Chondrocyte (in vitro differentiated cells): Measurements from ENCODE around the gene TNFRSF14. TPM values are rescaled to one million over a fixed set of nuclear protein-coding genes. Genes with fewer than 3 reads are reported as not detected.

Experiments used
- DNase-seq: peaks from one replicate; pipeline ENCODE4 v3.0.0; 2021; ENCODE audit warnings: mixed read lengths, low spot score
- H3K27ac Mint-ChIP-seq: one replicate; pipeline ENCODE4 v1.8.0; 2021; ENCODE audit warnings: mild to moderate bottlenecking, moderate library complexity, mixed read lengths; ENCODE audit not compliant: unreplicated experiment
- H3K27me3 Mint-ChIP-seq: 2 replicates; pipeline ENCODE4 v1.8.0; 2021; ENCODE audit warnings: low read depth, mixed read lengths
- H3K36me3 Mint-ChIP-seq: 2 replicates; pipeline ENCODE4 v1.8.0; 2021; ENCODE audit warnings: low read depth, mixed read lengths
- H3K4me1 Mint-ChIP-seq: 2 replicates; pipeline ENCODE4 v1.8.0; 2021; ENCODE audit warnings: low read depth, mild to moderate bottlenecking, mixed read lengths
- H3K4me3 Mint-ChIP-seq: one replicate; pipeline ENCODE4 v1.8.0; 2021; ENCODE audit warnings: mild to moderate bottlenecking, moderate library complexity, mixed read lengths; ENCODE audit not compliant: unreplicated experiment
- H3K9me3 Mint-ChIP-seq: 2 replicates; pipeline ENCODE4 v1.8.0; 2021; ENCODE audit warnings: low read depth, mixed read lengths
- CTCF ChIP-seq: fragments of 200-600 bp; sonication (generic); IDR thresholded peaks from 2 replicates; pipeline ENCODE4 v1.5.0; 2021; ENCODE audit warnings: antibody characterized with exemption, mild to moderate bottlenecking, moderate library complexity
- total RNA-seq: library from RNA; stranded (reverse); gene quantifications from 3 replicates; pipeline ENCODE4 v1.2.1, GENCODE V29; 2021

The TNFRSF14 gene
- total RNA-seq, 1 donor from 2014 or later, result 0.95 TPM

- peaks cover 4% of the 10 kb centered on the region for H3K9me3 Mint-ChIP-seq
Measured at GRCh38 chr1:2593251-2593878, 37.2 kb downstream of the TNFRSF14 start.

GRCh38 chr1:2594001-2594640, 38.0 kb downstream of the TNFRSF14 start:
- Mint-ChIP-seq H3K27ac (no peak overlapping the region), H3K27me3 (peaks cover 5% of the 10 kb centered on the region), H3K9me3 (peaks cover 11% of the 10 kb centered on the region), H3K4me1 (peaks cover 5% of the 10 kb centered on the region), H3K4me3 (no peak overlapping the region), H3K36me3 (peaks cover 6% of the 10 kb centered on the region)
- no peak for TF ChIP-seq CTCF
- no peak for DNase-seq

More at GRCh38 chr1:2593251-2593878, 37.2 kb downstream of the TNFRSF14 start:
- Mint-ChIP-seq H3K36me3 (peaks cover 1% of the 10 kb centered on the region), H3K4me1 (peaks cover 5% of the 10 kb centered on the region), H3K4me3 (no peak overlapping the region), H3K27ac (no peak overlapping the region), H3K27me3 (peaks cover 3% of the 10 kb centered on the region)
- no peak for TF ChIP-seq CTCF
- DNase-seq, result no peak

GRCh38 chr1:2594641-2595131, 38.5 kb downstream of the TNFRSF14 start:
- no peak for TF ChIP-seq CTCF
- peaks cover 11% of the 10 kb centered on the region for H3K9me3 Mint-ChIP-seq
- no peak overlapping the region for H3K4me3 Mint-ChIP-seq
- peaks cover 6% of the 10 kb centered on the region for H3K36me3 Mint-ChIP-seq
- H3K27me3 Mint-ChIP-seq, result peaks cover 5% of the 10 kb centered on the region
- DNase-seq, result no peak
- H3K27ac Mint-ChIP-seq, result no peak overlapping the region
- H3K4me1 Mint-ChIP-seq, result peaks cover 5% of the 10 kb centered on the region

- peak; percentile 81 for DNase-seq
- H3K27me3 Mint-ChIP-seq, result peaks cover 5% of the 10 kb centered on the region
- no peak overlapping the region for H3K4me3 Mint-ChIP-seq
- peaks cover 6% of the 10 kb centered on the region for H3K36me3 Mint-ChIP-seq
- H3K9me3 Mint-ChIP-seq, result peaks cover 11% of the 10 kb centered on the region
- no peak for TF ChIP-seq CTCF
- no peak overlapping the region for H3K27ac Mint-ChIP-seq
- peaks cover 5% of the 10 kb centered on the region for H3K4me1 Mint-ChIP-seq
Measured at GRCh38 chr1:2595261-2595811, 39.2 kb downstream of the TNFRSF14 start.

- H3K9me3 Mint-ChIP-seq, result peaks cover 11% of the 10 kb centered on the region
- TF ChIP-seq CTCF, result no peak
- DNase-seq, result peak; percentile 87
- peaks cover 7% of the 10 kb centered on the region for H3K27me3 Mint-ChIP-seq
- H3K27ac Mint-ChIP-seq, result no peak overlapping the region
- H3K4me3 Mint-ChIP-seq, result no peak overlapping the region
- peaks cover 5% of the 10 kb centered on the region for H3K4me1 Mint-ChIP-seq
- peaks cover 6% of the 10 kb centered on the region for H3K36me3 Mint-ChIP-seq
Measured at GRCh38 chr1:2595812-2596529, 39.8 kb downstream of the TNFRSF14 start.
